ENCODE results near the gene ZNF780B. TPM values are rescaled to one million over a fixed set of nuclear protein-coding genes. Genes with fewer than 3 reads are reported as not detected.

Gene ZNF780B
- total and polyA plus RNA-seq, 2 donors (not counting 1 experiment from before 2014, with no cell fraction given): 8.5 to 57.6 TPM

GRCh38 chr19:40088299-40089047 is 32.4 kb upstream of the ZNF780B start:
- no peak for ATAC-seq (ENCODE audit: low read depth)
- no peak overlapping the region for H3K9ac ChIP-seq (ENCODE audit: low read length)
- H3K4me3 ChIP-seq (ENCODE audit: control extremely low read depth in 1 of 5, extremely low read depth in 1 of 5, insufficient read depth in 1 of 5, low read depth in 2 of 5, low read length in 4 of 5): no peak overlapping the region
- peaks cover 26% of the 10 kb centered on the region for H3K79me2 ChIP-seq (ENCODE audit: control insufficient read depth, insufficient read depth, low read length)
- Mint-ChIP-seq H3K27me3 (peaks cover 5% of the 10 kb centered on the region), H3K4me3 (peak overlapping the region; percentile 33), H3K27ac (no peak overlapping the region), H3K9me3 (ENCODE audit: insufficient read depth) (peaks cover 3% of the 10 kb centered on the region), H3K4me1 (peaks cover 37% of the 10 kb centered on the region)
- TF ChIP-seq CTCF (IDR thresholded peaks at IDR 0.05) (no peak), EZH2 (IDR thresholded peaks at IDR 0.05; ENCODE audit: borderline replicate concordance, insufficient read depth, low read depth, low read length, poor library complexity, severe bottlenecking) (no peak)
- WGBS (ENCODE audit: insufficient coverage): no CpG with 5 or more reads among the region's 5 CpGs
- H3K4me1 ChIP-seq (ENCODE audit: control insufficient read depth in 2 of 2, insufficient read depth in 2 of 2, low read length in 2 of 2): peaks cover 12 to 16% of the 10 kb centered on the region in 2 donors
- ChIA-PET POLR2A (no interaction called here), CTCF (no interaction called here)
- H3K27me3 ChIP-seq (replicated peaks in 1 of 4; ENCODE audit: control extremely low read depth in 1 of 4, control insufficient read depth in 3 of 4, insufficient read depth in 4 of 4, low read length in 3 of 4): peaks cover 0 to 2% (median 0%) of the 10 kb centered on the region in 4 experiments
- no peak overlapping the region for H2AFZ ChIP-seq (ENCODE audit: insufficient read depth, low read depth, low read length, poor library complexity, severe bottlenecking)
- peaks cover 4 to 11% of the 10 kb centered on the region in 2 experiments for H3K36me3 ChIP-seq (replicated peaks in 1 of 2; ENCODE audit: control extremely low read depth in 1 of 2, control insufficient read depth in 1 of 2, extremely low read depth in 1 of 2, insufficient read depth in 2 of 2, low read length in 1 of 2)
- DNase-seq: no peak
- no peaks in the 10 kb centered on the region for H3K9me3 ChIP-seq (ENCODE audit: control extremely low read depth in 1 of 3, control insufficient read depth in 2 of 3, insufficient read depth in 1 of 3, low read length in 2 of 3)
- H3K27ac ChIP-seq (ENCODE audit: low read length in 2 of 2): no peak overlapping the region
- intact Hi-C loops (cut with micrococcal nuclease): no loop called here
- H4K20me1 ChIP-seq (ENCODE audit: control insufficient read depth, insufficient read depth, low read length, poor library complexity, severe bottlenecking): no peaks in the 10 kb centered on the region
- peak overlapping the region; percentile 76 for H3K4me2 ChIP-seq (replicated peaks; ENCODE audit: low read depth, low read length, poor library complexity, severe bottlenecking)

- no peak for TF ChIP-seq CTCF (IDR thresholded peaks at IDR 0.05)
- TF ChIP-seq EZH2 (IDR thresholded peaks at IDR 0.05; ENCODE audit: borderline replicate concordance, insufficient read depth, low read depth, low read length, poor library complexity, severe bottlenecking): no peak
- Mint-ChIP-seq H3K4me3 (no peak overlapping the region), H3K27me3 (no peaks in the 10 kb centered on the region), H3K9me3 (ENCODE audit: insufficient read depth) (peaks cover 3% of the 10 kb centered on the region), H3K4me1 (peaks cover 32% of the 10 kb centered on the region), H3K27ac (no peak overlapping the region)
- Histone ChIP-seq H3K9ac (ENCODE audit: low read length) (no peak overlapping the region), H3K9me3 (ENCODE audit: control extremely low read depth in 1 of 3, control insufficient read depth in 2 of 3, insufficient read depth in 1 of 3, low read length in 2 of 3) (peaks cover 1 to 3% (median 2%) of the 10 kb centered on the region in 3 donors), H4K20me1 (ENCODE audit: control insufficient read depth, insufficient read depth, low read length, poor library complexity, severe bottlenecking) (no peaks in the 10 kb centered on the region), H3K79me2 (ENCODE audit: control insufficient read depth, insufficient read depth, low read length) (peaks cover 10% of the 10 kb centered on the region), H3K4me1 (ENCODE audit: control insufficient read depth in 2 of 2, insufficient read depth in 2 of 2, low read length in 2 of 2) (peaks cover 11 to 13% of the 10 kb centered on the region in 2 donors), H3K27ac (ENCODE audit: low read length in 2 of 2) (no peak overlapping the region), H3K36me3 (replicated peaks in 1 of 2; ENCODE audit: control extremely low read depth in 1 of 2, control insufficient read depth in 1 of 2, extremely low read depth in 1 of 2, insufficient read depth in 2 of 2, low read length in 1 of 2) (peaks cover 11 to 42% of the 10 kb centered on the region in 2 experiments), H2AFZ (ENCODE audit: insufficient read depth, low read depth, low read length, poor library complexity, severe bottlenecking) (no peak overlapping the region), H3K4me3 (ENCODE audit: control extremely low read depth in 1 of 5, extremely low read depth in 1 of 5, insufficient read depth in 1 of 5, low read depth in 2 of 5, low read length in 4 of 5) (no peak overlapping the region), H3K27me3 (replicated peaks in 1 of 4; ENCODE audit: control extremely low read depth in 1 of 4, control insufficient read depth in 3 of 4, insufficient read depth in 4 of 4, low read length in 3 of 4) (no peaks in the 10 kb centered on the region), H3K4me2 (replicated peaks; ENCODE audit: low read depth, low read length, poor library complexity, severe bottlenecking) (no peak overlapping the region)
- WGBS (ENCODE audit: insufficient coverage): 100% methylated on average over 4 of the region's 4 CpGs
- DNase-seq: no peak
- ATAC-seq (ENCODE audit: low read depth): no peak
- intact Hi-C loops (cut with micrococcal nuclease): no loop called here
- ChIA-PET CTCF (no interaction called here), POLR2A (no interaction called here)
These were observed 28.9 kb upstream of the ZNF780B start for GRCh38 chr19:40084948-40085347.

Measured in B cell (primary cell).